WTC11 (cell line): ENCODE data around the gene MAML3. TPM values are rescaled to one million over a fixed set of nuclear protein-coding genes. Genes with fewer than 3 reads are reported as not detected.

Experiments used
- ATAC-seq: fragments of 200-7000 bp; cut with Tn5 transposase; 2 replicates; pipeline ENCODE4 v1.10.0; 2021; ENCODE audit warnings: mild to moderate bottlenecking, moderate library complexity
- CTCF ChIA-PET: fragments of 300-600 bp; sonication (Branson Sonifier 250); formaldehyde crosslinking; loops from one replicate; lab custom pipeline; 2021; ENCODE audit warnings: antibody characterized with exemption; lab: Charles Lee
- POLR2A ChIA-PET: fragments of 350-600 bp; sonication (Branson Sonifier 250); formaldehyde crosslinking; loops from one replicate; lab custom pipeline; 2021; ENCODE audit warnings: antibody characterized with exemption; lab: Charles Lee
- DNase-seq: peaks from one replicate; pipeline ENCODE4 v3.0.0; 2021; ENCODE audit warnings: low spot score
- H3K27ac Mint-ChIP-seq: 2 replicates; pipeline ENCODE4 v1.8.0; 2021; ENCODE audit warnings: mixed read lengths
- H3K27me3 Mint-ChIP-seq: 2 replicates; pipeline ENCODE4 v1.8.0; 2021; ENCODE audit warnings: low read depth, mild to moderate bottlenecking, moderate library complexity, mixed read lengths
- H3K36me3 Mint-ChIP-seq: 2 replicates; pipeline ENCODE4 v1.8.0; 2021; ENCODE audit warnings: mixed read lengths
- H3K4me1 Mint-ChIP-seq: 2 replicates; pipeline ENCODE4 v1.8.0; 2022; ENCODE audit warnings: mixed read lengths
- H3K4me3 Mint-ChIP-seq: 2 replicates; pipeline ENCODE4 v1.8.0; 2021; ENCODE audit warnings: mild to moderate bottlenecking, moderate library complexity, mixed read lengths
- H3K9me3 Mint-ChIP-seq: 2 replicates; pipeline ENCODE4 v1.8.0; 2021; ENCODE audit warnings: mixed read lengths
- CREB1 ChIP-seq: sonication (generic); formaldehyde crosslinking; IDR thresholded peaks from 2 replicates; pipeline ENCODE4 v1.8.0; 2023; ENCODE audit warnings: mild to moderate bottlenecking, missing genetic modification reagents
- CREM ChIP-seq: sonication (generic); formaldehyde crosslinking; IDR thresholded peaks from 2 replicates; pipeline ENCODE4 v1.8.1; 2022; ENCODE audit warnings: mild to moderate bottlenecking, missing genetic modification reagents, moderate library complexity
- ESRRA ChIP-seq: sonication (generic); formaldehyde crosslinking; IDR thresholded peaks from 2 replicates; pipeline ENCODE4 v1.8.1; 2022; ENCODE audit warnings: mild to moderate bottlenecking, missing genetic modification reagents, borderline replicate concordance
- NFATC4 ChIP-seq: fragments of 250-450 bp; sonication (Bioruptor Pico); IDR thresholded peaks from 2 replicates; pipeline ENCODE4 v1.9.0; 2021; ENCODE audit warnings: mild to moderate bottlenecking
- NR2C2 ChIP-seq: sonication (generic); formaldehyde crosslinking; IDR thresholded peaks from 2 replicates; pipeline ENCODE4 v1.8.0; 2022; ENCODE audit warnings: mild to moderate bottlenecking, missing genetic modification reagents
- PRRX2 ChIP-seq: fragments of 250-450 bp; sonication (Bioruptor Pico); IDR thresholded peaks from 2 replicates; pipeline ENCODE4 v1.8.0; 2021; ENCODE audit warnings: mild to moderate bottlenecking
- RELA ChIP-seq: sonication (generic); formaldehyde crosslinking; IDR thresholded peaks from 2 replicates; pipeline ENCODE4 v1.8.1; 2022; ENCODE audit warnings: missing genetic modification reagents, mild to moderate bottlenecking, borderline replicate concordance
- SMAD4 ChIP-seq: sonication (generic); formaldehyde crosslinking; IDR thresholded peaks from 2 replicates; pipeline ENCODE4 v1.8.0; 2022; ENCODE audit warnings: mild to moderate bottlenecking, missing genetic modification reagents
- ZNF423 ChIP-seq: fragments of 250-450 bp; sonication (Bioruptor Pico); IDR thresholded peaks from 2 replicates; pipeline ENCODE4 v2.1.2; 2022; ENCODE audit warnings: mild to moderate bottlenecking, moderate library complexity
- total RNA-seq: library from RNA; stranded (reverse); gene quantifications from 3 replicates; pipeline ENCODE4 v1.2.3, GENCODE V29; 2021
- TF ChIP-seq, protein P1 (sequence below): sonication (generic); formaldehyde crosslinking; IDR thresholded peaks from 2 replicates; pipeline ENCODE4 v1.8.1; 2023; ENCODE audit warnings: mild to moderate bottlenecking, missing genetic modification reagents
- TF ChIP-seq, protein P2 (sequence below): sonication (generic); formaldehyde crosslinking; IDR thresholded peaks from 2 replicates; pipeline ENCODE4 v1.8.0; 2022; ENCODE audit warnings: mild to moderate bottlenecking, missing genetic modification reagents
- TF ChIP-seq, protein P3 (sequence below): sonication (generic); formaldehyde crosslinking; IDR thresholded peaks from 2 replicates; pipeline ENCODE4 v1.8.1; 2023; ENCODE audit warnings: mild to moderate bottlenecking, missing genetic modification reagents
- TF ChIP-seq, protein P4 (sequence below): sonication (generic); formaldehyde crosslinking; IDR thresholded peaks from 2 replicates; pipeline ENCODE4 v1.8.1; 2022; ENCODE audit warnings: low read depth, mild to moderate bottlenecking, moderate library complexity, missing genetic modification reagents, borderline replicate concordance
- TF ChIP-seq, protein P5 (sequence below): sonication (generic); formaldehyde crosslinking; conservative IDR thresholded peaks from 2 replicates; pipeline ENCODE4 v1.8.1; 2022; ENCODE audit warnings: mild to moderate bottlenecking, missing genetic modification reagents
- TF ChIP-seq, protein P6 (sequence below): fragments of 250-450 bp; sonication (Bioruptor Pico); IDR thresholded peaks from 2 replicates; pipeline ENCODE4 v1.9.0; 2021; ENCODE audit warnings: moderate library complexity, mild to moderate bottlenecking, inconsistent platforms, borderline replicate concordance
- TF ChIP-seq, protein P7 (sequence below): sonication (generic); formaldehyde crosslinking; IDR thresholded peaks from 2 replicates; pipeline ENCODE4 v1.8.1; 2023; ENCODE audit warnings: mild to moderate bottlenecking, moderate library complexity, missing genetic modification reagents

Gene MAML3
- total RNA-seq, 1 experiment from 2014 or later, result 7.4 TPM

DNA sequence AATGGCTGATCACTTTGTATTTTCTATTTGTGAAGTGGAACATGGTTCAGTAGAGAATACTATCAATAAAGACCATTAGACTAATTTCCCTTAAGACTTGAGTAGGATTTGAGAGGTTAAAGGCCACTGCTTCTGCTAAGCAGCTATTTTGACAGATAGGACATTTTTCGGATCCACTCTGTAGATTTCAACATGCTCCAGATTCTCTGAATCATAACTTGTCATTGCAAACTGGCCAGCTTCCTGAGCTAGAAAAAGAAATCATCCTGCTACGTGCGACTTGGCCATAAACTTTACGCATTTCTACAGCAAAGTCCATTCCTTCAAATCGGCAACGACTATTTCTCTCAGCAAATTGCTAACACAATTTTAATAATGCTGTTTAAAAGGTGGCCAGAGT, 433.2 kb downstream of the MAML3 start (continued):
- TF ChIP-seq, protein P1, sequence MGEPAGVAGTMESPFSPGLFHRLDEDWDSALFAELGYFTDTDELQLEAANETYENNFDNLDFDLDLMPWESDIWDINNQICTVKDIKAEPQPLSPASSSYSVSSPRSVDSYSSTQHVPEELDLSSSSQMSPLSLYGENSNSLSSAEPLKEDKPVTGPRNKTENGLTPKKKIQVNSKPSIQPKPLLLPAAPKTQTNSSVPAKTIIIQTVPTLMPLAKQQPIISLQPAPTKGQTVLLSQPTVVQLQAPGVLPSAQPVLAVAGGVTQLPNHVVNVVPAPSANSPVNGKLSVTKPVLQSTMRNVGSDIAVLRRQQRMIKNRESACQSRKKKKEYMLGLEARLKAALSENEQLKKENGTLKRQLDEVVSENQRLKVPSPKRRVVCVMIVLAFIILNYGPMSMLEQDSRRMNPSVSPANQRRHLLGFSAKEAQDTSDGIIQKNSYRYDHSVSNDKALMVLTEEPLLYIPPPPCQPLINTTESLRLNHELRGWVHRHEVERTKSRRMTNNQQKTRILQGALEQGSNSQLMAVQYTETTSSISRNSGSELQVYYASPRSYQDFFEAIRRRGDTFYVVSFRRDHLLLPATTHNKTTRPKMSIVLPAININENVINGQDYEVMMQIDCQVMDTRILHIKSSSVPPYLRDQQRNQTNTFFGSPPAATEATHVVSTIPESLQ (CRISPR knock-in tag), result no peak
- TF ChIP-seq CREM (CRISPR knock-in tag), result no peak

DNA sequence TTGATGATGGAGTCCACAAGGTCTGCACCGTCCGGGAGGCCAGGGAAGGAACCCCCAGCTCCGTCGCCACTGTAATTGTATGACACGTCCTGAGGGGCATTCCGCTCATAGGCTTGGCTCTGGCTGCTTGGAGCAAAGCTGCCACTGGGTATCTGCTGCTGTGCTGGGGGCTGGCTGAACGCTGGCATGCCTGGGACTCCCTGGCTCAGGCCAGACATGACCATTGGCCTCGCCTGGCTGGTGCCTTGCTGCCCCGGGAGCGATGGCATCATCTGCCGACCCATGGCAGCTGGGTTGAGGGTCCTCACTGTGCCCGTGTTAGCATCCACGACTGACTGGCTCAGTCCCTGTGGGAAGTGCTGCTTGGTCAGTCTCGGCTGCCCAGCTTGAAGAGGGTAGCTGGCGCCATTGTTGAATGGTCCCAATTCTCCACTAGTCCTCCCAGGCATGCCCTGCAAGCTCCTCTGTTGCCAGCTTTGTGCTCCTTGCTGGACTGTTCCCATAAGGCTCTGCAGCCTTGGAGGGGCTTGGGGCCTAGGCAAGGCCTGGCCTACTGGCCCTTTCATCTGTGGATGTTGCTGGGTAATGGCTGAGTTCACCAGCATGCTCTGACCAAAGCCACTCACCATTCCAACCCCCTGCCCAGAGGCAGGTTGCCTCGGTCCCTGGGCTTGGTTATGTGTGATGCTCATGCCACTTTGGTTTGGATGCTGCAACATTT, 434.4 kb downstream of the MAML3 start:
- H3K4me3 Mint-ChIP-seq, result no peak overlapping the region
- CTCF ChIA-PET, result interaction anchor here (1.5 to 1.8 kb wide), 2 partner anchors 63 to 611 kb away, joined by 3 to 8 read pairs; no protein-coding TSS in a partner anchor
- DNase-seq (no peak), ATAC-seq (no peak)
- peaks cover 4% of the 10 kb centered on the region; the same call in 1 of the 2 replicates for H3K36me3 Mint-ChIP-seq
- TF ChIP-seq, protein P2, sequence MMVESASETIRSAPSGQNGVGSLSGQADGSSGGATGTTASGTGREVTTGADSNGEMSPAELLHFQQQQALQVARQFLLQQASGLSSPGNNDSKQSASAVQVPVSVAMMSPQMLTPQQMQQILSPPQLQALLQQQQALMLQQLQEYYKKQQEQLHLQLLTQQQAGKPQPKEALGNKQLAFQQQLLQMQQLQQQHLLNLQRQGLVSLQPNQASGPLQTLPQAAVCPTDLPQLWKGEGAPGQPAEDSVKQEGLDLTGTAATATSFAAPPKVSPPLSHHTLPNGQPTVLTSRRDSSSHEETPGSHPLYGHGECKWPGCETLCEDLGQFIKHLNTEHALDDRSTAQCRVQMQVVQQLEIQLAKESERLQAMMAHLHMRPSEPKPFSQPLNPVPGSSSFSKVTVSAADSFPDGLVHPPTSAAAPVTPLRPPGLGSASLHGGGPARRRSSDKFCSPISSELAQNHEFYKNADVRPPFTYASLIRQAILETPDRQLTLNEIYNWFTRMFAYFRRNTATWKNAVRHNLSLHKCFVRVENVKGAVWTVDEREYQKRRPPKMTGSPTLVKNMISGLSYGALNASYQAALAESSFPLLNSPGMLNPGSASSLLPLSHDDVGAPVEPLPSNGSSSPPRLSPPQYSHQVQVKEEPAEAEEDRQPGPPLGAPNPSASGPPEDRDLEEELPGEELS (CRISPR knock-in tag), result no peak
- TF ChIP-seq RELA (CRISPR knock-in tag) (no peak), SMAD4 (no peak), ZNF423 (CRISPR knock-in tag) (no peak), CREB1 (CRISPR knock-in tag) (no peak), ESRRA (CRISPR knock-in tag) (no peak), NR2C2 (CRISPR knock-in tag) (no peak), PRRX2 (CRISPR knock-in tag) (no peak), NFATC4 (CRISPR knock-in tag) (no peak)
- TF ChIP-seq, protein P3, sequence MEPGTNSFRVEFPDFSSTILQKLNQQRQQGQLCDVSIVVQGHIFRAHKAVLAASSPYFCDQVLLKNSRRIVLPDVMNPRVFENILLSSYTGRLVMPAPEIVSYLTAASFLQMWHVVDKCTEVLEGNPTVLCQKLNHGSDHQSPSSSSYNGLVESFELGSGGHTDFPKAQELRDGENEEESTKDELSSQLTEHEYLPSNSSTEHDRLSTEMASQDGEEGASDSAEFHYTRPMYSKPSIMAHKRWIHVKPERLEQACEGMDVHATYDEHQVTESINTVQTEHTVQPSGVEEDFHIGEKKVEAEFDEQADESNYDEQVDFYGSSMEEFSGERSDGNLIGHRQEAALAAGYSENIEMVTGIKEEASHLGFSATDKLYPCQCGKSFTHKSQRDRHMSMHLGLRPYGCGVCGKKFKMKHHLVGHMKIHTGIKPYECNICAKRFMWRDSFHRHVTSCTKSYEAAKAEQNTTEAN (CRISPR knock-in tag), result no peak
- TF ChIP-seq, protein P4, sequence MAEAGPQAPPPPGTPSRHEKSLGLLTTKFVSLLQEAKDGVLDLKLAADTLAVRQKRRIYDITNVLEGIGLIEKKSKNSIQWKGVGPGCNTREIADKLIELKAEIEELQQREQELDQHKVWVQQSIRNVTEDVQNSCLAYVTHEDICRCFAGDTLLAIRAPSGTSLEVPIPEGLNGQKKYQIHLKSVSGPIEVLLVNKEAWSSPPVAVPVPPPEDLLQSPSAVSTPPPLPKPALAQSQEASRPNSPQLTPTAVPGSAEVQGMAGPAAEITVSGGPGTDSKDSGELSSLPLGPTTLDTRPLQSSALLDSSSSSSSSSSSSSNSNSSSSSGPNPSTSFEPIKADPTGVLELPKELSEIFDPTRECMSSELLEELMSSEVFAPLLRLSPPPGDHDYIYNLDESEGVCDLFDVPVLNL (CRISPR knock-in tag), result no peak
- TF ChIP-seq, protein P1 (CRISPR knock-in tag), result no peak
- TF ChIP-seq, protein P5, sequence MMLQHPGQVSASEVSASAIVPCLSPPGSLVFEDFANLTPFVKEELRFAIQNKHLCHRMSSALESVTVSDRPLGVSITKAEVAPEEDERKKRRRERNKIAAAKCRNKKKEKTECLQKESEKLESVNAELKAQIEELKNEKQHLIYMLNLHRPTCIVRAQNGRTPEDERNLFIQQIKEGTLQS, result no peak
- TF ChIP-seq, protein P6, sequence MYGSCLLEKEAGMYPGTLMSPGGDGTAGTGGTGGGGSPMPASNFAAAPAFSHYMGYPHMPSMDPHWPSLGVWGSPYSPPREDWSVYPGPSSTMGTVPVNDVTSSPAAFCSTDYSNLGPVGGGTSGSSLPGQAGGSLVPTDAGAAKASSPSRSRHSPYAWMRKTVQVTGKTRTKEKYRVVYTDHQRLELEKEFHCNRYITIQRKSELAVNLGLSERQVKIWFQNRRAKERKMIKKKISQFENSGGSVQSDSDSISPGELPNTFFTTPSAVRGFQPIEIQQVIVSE (CRISPR knock-in tag), result no peak
- TF ChIP-seq, protein P7, sequence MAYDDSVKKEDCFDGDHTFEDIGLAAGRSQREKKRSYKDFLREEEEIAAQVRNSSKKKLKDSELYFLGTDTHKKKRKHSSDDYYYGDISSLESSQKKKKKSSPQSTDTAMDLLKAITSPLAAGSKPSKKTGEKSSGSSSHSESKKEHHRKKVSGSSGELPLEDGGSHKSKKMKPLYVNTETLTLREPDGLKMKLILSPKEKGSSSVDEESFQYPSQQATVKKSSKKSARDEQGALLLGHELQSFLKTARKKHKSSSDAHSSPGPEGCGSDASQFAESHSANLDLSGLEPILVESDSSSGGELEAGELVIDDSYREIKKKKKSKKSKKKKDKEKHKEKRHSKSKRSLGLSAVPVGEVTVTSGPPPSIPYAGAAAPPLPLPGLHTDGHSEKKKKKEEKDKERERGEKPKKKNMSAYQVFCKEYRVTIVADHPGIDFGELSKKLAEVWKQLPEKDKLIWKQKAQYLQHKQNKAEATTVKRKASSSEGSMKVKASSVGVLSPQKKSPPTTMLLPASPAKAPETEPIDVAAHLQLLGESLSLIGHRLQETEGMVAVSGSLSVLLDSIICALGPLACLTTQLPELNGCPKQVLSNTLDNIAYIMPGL (CRISPR knock-in tag), result no peak
- TF ChIP-seq, all 79 proteins: peak for 0
- no peaks in the 10 kb centered on the region for H3K9me3 Mint-ChIP-seq
- H3K27ac Mint-ChIP-seq, result no peak overlapping the region
- POLR2A ChIA-PET, result no interaction called here
- H3K4me1 Mint-ChIP-seq, result no peaks in the 10 kb centered on the region
- H3K27me3 Mint-ChIP-seq, result peaks cover 42% of the 10 kb centered on the region
